Erythroblast (primary cell): Measurements from ENCODE around the gene MAD1L1.

Experiments used
- GATA1 ChIP-seq: IDR thresholded peaks from 2 replicates; pipeline ENCODE4 v1.6.1; 2011; ENCODE audit warnings: low read depth, mild to moderate bottlenecking, control low read depth, low read length, moderate library complexity
- POLR2A ChIP-seq: IDR thresholded peaks from 2 replicates; pipeline ENCODE4 v1.6.1; 2011; ENCODE audit warnings: mild to moderate bottlenecking, low read length

DNA sequence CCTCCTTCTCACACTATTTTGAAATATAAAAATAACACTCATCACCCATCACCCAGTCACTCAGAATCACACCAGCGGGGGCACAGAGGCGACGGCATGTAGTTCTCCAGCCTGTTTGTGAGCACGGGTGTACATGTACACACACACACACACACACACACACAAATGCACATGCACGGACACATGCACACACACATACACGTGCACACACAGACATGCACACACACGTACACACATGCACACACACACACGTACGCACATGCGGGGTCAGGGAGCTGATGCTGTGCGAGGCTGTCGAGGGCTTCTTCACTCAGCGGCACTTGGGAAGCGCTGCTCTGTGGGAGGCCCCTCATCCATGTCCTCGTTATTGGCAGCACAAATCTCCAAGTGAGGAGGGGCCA, 383.8 kb downstream of the MAD1L1 start:
- TF ChIP-seq POLR2A (peak; percentile 34), GATA1 (no peak)
